GM19328 (cell line): ENCODE results near the gene SYT1.
"Not testable (repeated sequence)": the region's sequence is repeated elsewhere in the genome, so short reads cannot be mapped to it uniquely, and the experiment has no call there.

Experiments
- ATAC-seq: cut with Tn5 transposase; IDR thresholded peaks from one replicate; pipeline ENCODE4 v1.9.1; 2021; ENCODE audit warnings: mild to moderate bottlenecking, moderate library complexity; ENCODE audit not compliant: unreplicated experiment

Gene SYT1

DNA sequence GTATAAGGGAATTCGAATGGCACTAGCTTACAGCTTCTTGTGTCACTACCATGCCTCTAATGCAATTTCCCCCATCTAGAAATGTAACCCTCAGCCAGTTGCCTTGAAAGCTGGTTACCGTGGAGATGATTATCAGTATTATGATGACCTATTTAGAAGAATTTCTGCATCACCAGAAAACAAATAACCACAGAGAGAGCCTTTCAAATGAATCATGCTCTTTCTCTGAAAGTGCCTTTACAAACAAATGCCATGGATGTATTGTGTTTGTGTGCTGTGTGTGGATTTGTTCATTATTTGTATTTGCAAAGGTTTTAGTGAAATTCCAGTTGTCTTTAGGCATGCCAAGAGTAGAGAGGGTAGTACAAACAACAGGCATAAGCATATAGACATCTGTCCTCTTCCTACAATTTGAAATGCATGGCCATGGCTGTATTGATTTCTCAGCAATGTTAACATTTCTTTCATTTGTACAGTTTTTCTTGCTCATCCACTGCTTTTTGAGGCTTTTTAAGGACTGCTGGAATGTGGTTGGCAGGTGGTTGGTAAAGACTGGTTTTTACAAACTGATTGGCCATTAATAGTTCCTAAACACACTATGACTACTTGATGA lies 559.6 kb downstream of the SYT1 start:
- no peak for ATAC-seq

GRCh38 chr12:79426121-79426520 lies 561.5 kb downstream of the SYT1 start:
- ATAC-seq = no peak

DNA sequence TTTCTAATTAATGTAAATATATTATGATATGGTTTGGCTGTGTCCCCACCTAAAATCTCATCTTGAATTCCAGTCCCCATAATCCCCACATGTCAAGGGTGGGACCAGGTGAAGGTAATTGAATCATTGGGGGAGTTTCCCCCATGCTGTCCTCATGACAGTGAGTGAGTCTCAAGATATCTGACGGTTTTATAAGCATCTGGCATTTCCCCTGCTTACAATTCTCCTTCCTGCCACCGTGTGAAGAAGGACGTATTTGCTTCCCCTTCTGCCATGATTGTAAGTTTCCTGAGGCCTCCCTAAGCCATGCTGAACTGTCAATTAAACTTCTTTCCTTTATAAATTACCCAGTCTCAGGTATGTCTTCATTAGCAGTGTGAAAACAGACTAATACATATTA lies 562.2 kb downstream of the SYT1 start:
- not testable (repeated sequence) for ATAC-seq

- no peak for ATAC-seq
Measured at GRCh38 chr12:79433465-79434072, 569.0 kb downstream of the SYT1 start.

DNA sequence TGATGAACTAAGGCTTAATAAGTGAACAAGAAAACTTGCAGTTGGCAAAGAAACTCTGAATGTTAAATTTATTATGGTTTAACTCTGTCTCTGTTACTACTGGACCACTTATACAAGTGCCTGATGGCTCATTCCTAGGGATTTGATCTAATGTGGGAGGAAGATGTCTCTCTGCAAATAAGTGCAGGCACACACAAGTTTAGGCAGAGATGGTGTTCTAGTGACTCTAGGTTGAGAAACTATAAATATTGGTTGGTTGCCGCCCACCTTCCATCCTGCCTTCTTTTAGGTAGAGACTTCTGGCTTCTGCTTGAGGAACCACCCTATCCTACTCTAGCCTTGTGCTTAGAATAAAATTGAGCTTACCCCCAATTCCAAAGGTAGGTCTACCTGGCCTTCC lies 570.0 kb downstream of the SYT1 start:
- ATAC-seq = no peak

DNA sequence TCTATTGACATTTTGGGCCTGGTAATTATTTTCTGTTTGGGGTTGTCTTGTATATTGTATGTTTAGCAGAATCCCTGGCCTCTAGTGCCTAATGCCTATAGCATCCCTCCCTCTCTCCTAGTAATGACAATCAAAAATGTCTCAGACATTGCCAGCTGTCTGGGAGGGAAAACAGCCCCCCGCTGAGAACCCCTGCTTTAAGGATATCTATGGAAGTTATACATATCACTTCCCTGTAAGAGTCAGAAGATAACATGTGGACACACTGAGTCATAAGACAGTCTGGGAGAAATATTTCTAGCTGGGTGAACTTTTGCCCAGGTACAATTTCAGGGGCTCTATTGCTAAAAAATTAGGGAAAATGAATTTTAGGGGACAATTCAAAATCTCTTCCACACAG lies 571.2 kb downstream of the SYT1 start:
- no peak for ATAC-seq

- ATAC-seq = no peak
Measured at GRCh38 chr12:79438480-79439174, 574.1 kb downstream of the SYT1 start.

- ATAC-seq = no peak
Measured at GRCh38 chr12:79439175-79439825, 574.7 kb downstream of the SYT1 start.

- no peak for ATAC-seq
Measured at GRCh38 chr12:79441534-79441933, 577.0 kb downstream of the SYT1 start.

DNA sequence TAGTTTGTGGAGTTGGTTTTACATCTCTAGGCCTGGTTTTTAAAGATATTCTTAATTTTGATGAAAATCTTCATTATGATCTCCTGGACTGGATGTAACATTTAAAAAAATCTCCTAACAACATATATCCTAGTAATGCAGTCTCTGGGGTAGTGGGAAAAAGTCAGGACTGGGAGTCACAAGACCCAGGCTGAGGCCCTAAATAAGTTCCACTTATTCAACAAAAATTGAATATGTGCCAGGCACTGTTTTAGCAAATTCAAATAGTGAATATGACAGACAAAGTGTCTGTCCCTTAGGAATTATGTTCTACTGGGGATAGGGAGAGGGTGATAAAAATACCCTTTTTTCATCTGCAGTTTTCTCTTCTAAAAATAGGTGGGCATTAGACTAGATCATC lies 577.8 kb downstream of the SYT1 start:
- no peak for ATAC-seq

DNA sequence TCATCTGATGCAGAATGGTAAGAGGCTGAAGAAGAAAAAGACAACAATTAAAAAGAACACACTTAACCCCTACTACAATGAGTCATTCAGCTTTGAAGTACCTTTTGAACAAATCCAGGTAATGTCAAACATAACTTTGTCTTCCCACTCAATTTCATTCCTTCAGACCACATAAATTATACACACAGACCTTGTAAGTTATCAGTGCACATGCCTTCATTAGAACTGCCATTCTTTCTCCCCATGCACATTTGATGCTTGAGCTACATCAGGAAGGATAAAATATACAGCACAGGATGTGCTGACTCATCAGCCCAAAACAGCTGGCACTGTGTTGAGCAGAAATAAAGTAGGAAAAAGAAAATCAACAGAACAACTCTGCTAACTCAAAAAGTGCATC lies 579.5 kb downstream of the SYT1 start:
- no peak for ATAC-seq

DNA sequence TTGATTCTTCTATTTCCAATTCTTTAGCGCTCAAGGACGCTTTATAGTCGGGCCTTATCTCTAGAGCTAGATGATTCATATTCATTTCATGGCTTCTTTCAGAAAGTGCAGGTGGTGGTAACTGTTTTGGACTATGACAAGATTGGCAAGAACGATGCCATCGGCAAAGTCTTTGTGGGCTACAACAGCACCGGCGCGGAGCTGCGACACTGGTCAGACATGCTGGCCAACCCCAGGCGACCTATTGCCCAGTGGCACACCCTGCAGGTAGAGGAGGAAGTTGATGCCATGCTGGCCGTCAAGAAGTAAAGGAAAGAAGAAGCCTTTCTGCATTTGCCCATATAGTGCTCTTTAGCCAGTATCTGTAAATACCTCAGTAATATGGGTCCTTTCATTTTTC lies 584.2 kb downstream of the SYT1 start:
- ATAC-seq = no peak

- ATAC-seq = no peak
Measured at GRCh38 chr12:79451365-79451764, 586.8 kb downstream of the SYT1 start.

DNA sequence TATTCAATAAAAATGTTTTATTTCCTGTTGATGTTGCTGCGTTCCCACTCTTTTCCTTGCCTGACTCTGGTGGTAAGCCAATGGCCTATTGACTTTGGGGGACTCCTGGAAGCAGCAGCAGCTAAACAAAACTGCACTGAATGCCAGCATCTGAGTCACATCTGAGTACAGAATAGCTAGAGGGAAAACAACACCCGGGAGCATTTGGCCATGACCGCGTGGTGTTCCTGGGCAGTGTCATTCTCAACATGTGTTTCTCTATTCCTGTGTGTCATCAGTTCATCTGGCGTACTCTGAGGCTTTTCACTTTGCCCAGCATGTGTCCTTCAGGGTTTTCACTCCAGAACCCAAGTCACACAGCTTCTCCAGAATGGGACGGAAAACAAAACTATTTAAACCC lies 587.4 kb downstream of the SYT1 start:
- ATAC-seq = no peak

- ATAC-seq = no peak
Measured at GRCh38 chr12:79452906-79453305, 588.3 kb downstream of the SYT1 start.

GRCh38 chr12:79453820-79454219 lies 589.2 kb downstream of the SYT1 start:
- ATAC-seq = no peak

GRCh38 chr12:79454338-79454843 lies 589.8 kb downstream of the SYT1 start:
- no peak for ATAC-seq

DNA sequence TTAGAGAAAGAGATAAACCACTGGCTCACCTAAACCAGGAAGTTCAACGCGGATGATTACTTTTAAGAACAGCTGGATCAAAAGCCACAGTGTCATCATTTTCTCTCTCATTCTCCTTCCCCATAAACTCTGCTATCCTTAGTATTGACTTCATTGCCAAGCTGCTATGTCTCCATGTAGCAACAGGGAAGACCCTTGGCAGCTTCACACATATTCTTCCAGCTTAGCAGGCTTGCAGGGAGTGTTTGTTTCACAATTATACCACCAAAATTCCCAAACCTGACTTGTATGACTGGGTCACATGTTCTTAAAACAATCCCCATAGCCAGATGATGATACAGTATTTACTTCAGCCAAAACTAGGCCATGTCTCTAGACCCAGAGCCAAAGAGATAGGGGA lies 590.7 kb downstream of the SYT1 start:
- ATAC-seq = no peak

DNA sequence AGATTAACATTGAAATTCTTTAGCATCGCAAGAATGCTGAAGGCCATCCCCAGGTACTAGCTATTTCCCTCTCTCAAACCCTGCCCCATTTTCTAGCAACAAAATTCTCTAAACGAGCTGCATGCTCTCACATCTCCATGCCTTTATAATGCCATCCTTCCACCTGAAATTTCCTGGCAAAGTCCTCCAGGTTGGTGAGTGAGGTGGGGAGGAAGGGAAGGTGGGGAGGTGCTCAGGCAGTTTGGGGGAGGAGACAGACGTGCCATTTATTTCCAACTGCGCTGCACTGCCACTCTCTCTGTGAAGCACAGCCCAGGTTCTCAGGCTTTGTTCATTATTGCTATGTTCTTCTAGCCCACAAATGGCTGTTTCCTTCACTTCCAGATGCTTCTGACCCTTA lies 617.7 kb downstream of the SYT1 start:
- ATAC-seq = no peak

GRCh38 chr12:79482921-79483320 lies 618.3 kb downstream of the SYT1 start:
- ATAC-seq = no peak

DNA sequence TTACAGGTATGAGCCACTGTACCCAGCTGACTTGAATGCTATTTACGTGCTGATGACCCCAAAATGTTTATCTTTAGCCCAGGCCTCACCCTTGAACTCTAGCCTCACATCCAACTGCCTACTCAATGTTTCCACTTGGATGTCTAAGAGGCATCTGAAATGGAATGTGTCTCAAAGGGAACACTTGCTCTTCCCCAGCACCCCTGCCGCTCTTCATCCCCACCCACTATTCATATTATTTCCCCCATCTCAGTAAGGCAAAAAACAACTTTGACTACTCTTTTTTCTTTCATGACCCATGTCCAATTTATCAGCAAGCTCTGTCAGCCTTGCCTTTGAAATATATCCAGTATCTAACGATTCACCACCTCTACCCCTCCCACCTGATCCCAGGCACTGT lies 621.6 kb downstream of the SYT1 start:
- ATAC-seq = no peak
